K562 (cell line): ENCODE results near the gene CCDC9B. TPM values are rescaled to one million over a fixed set of nuclear protein-coding genes. Genes with fewer than 3 reads are reported as not detected.

Experiments used
- EZH2 ChIP-seq: IDR thresholded peaks from 2 replicates; pipeline ENCODE4 v1.6.1; 2012; ENCODE audit warnings: low read depth, mild to moderate bottlenecking, inconsistent platforms, low read length, borderline replicate concordance
- NEUROD1 ChIP-seq: fragments of 150-350 bp; IDR thresholded peaks from 2 replicates; pipeline ENCODE4 v1.6.1; 2014; ENCODE audit warnings: borderline replicate concordance, low read length, low read depth; ENCODE audit not compliant: partially characterized antibody
- PATZ1 ChIP-seq: fragments of 250-450 bp; sonication (Bioruptor Pico); IDR thresholded peaks from 2 replicates; pipeline ENCODE4 v1.5.0; 2020; ENCODE audit warnings: mild to moderate bottlenecking, borderline replicate concordance
- PKNOX1 ChIP-seq: fragments of 450-650 bp; IDR thresholded peaks from 2 replicates; pipeline ENCODE4 v1.6.1; 2016
- SMARCC2 ChIP-seq: fragments of 450-650 bp; IDR thresholded peaks from 2 replicates; pipeline ENCODE4 v1.6.1; 2017; ENCODE audit warnings: antibody characterized with exemption, moderate library complexity, mild to moderate bottlenecking, low read depth
- SRSF7 ChIP-seq: fragments of 200-400 bp; formaldehyde crosslinking; optimal IDR thresholded peaks from 2 replicates; pipeline ENCODE3; 2017; ENCODE audit warnings: mild to moderate bottlenecking, low read depth, low read length
- ZBTB26 ChIP-seq: fragments of 450-650 bp; formaldehyde crosslinking; IDR thresholded peaks from 2 replicates; pipeline ENCODE4 v1.4.0; 2022; ENCODE audit warnings: missing genetic modification characterization
- ZBTB40 ChIP-seq, 2 experiments: fragments of 450-650 bp in 1 of 2; sonication (generic) in 1 of 2; formaldehyde crosslinking in 1 of 2; IDR thresholded peaks; 2 replicates each; pipeline versions ENCODE4 v1.7.1 to v1.9.0; 2016 to 2022; ENCODE audit warnings: inconsistent platforms in 1 of 2, mild to moderate bottlenecking in 1 of 2, missing genetic modification reagents in 1 of 2
- ZFP36 ChIP-seq: fragments of 150-350 bp; IDR thresholded peaks from 2 replicates; pipeline ENCODE4 v1.6.1; 2018; ENCODE audit warnings: low read length, low read depth; ENCODE audit not compliant: partially characterized antibody
- ZFP91 ChIP-seq: sonication (generic); formaldehyde crosslinking; IDR thresholded peaks from 2 replicates; pipeline ENCODE4 v1.8.0; 2022; ENCODE audit warnings: mild to moderate bottlenecking, missing genetic modification reagents
- ZNF347 ChIP-seq: fragments of 450-650 bp; formaldehyde crosslinking; IDR thresholded peaks from 2 replicates; pipeline ENCODE4 v1.4.0; 2020; ENCODE audit warnings: low read depth, mild to moderate bottlenecking, moderate library complexity
- polyA plus RNA-seq, 8 experiments: library from polyadenylated mRNA; depleted of rRNA in 4 of 8; stranded (reverse) in 5 of 8; unstranded in 3 of 8; fragments of >200 nt; fragmentation: Nextera tagmentation in 2 of 8; fragmentation: Illumina TruSeq in 1 of 8; extraction: Ambion mirVana in 2 of 8; extraction: Trizol in 1 of 8; gene quantifications; 2 replicates each; pipeline versions ENCODE4 v1.2.1 to v1.2.3, GENCODE V29; 2011 to 2014; ENCODE audit warnings: inconsistent platforms in 1 of 8, missing spikeins in 1 of 8
- total RNA-seq, 7 experiments: library from RNA; depleted of rRNA in 6 of 7; stranded (reverse); fragments of >200 nt in 6 of 7; fragmentation: Illumina TruSeq in 2 of 7; extraction: Trizol in 2 of 7; gene quantifications; 2 replicates each; pipeline versions ENCODE4 v1.2.1 to v1.2.3, GENCODE V29; 2011 to 2021; ENCODE audit warnings: low replicate concordance in 1 of 7

Gene CCDC9B
- total and polyA plus RNA-seq, 9 of the 15 experiments (the other 6 are each of a cell fraction or from before 2014, with no cell fraction given) = 0.01 to 0.47 (median 0.15) TPM; not detected in 1

GRCh38 chr15:40333922-40334492, 6.7 kb downstream of the CCDC9B start (continued):
- no peak for TF ChIP-seq ZBTB26 (CRISPR knock-in tag)
- no peak for TF ChIP-seq SRSF7
- TF ChIP-seq ZNF347 (CRISPR knock-in tag) = no peak
- no peak for TF ChIP-seq SMARCC2
- TF ChIP-seq PKNOX1 = no peak
- TF ChIP-seq ZFP91 (CRISPR knock-in tag) = no peak
- peak; percentile 44; the same call in 1 of the 2 replicates for TF ChIP-seq ZBTB40 (IDR thresholded peaks at IDR 0.05)
- no peak for TF ChIP-seq ZBTB40 (CRISPR knock-in tag; IDR thresholded peaks at IDR 0.05)
- TF ChIP-seq PATZ1 (CRISPR knock-in tag) = no peak
- no peak for TF ChIP-seq NEUROD1
- no peak for TF ChIP-seq ZFP36
- TF ChIP-seq EZH2 = no peak
